HG03469 (cell line): ENCODE measurements around the gene ANXA8L1.
"Not testable (repeated sequence)": the region's sequence is repeated elsewhere in the genome, so short reads cannot be mapped to it uniquely, and the experiment has no call there.

Experiments used
- ATAC-seq: cut with Tn5 transposase; IDR thresholded peaks from one replicate; pipeline ENCODE4 v1.9.1; 2021; ENCODE audit warnings: mild to moderate bottlenecking, moderate library complexity, moderate number of reproducible peaks; ENCODE audit not compliant: unreplicated experiment

Gene ANXA8L1

GRCh38 chr10:46375406-46375805 lies at the start of gene ANXA8L1:
Gene ANXA8L1 (plus strand): TSS chr10:46375776. CDS start chr10:46375852, 76 bp downstream.
- not testable (repeated sequence) for ATAC-seq

- no peak for ATAC-seq
These were observed 49.5 kb upstream of the ANXA8L1 start for GRCh38 chr10:46326066-46326465.

DNA sequence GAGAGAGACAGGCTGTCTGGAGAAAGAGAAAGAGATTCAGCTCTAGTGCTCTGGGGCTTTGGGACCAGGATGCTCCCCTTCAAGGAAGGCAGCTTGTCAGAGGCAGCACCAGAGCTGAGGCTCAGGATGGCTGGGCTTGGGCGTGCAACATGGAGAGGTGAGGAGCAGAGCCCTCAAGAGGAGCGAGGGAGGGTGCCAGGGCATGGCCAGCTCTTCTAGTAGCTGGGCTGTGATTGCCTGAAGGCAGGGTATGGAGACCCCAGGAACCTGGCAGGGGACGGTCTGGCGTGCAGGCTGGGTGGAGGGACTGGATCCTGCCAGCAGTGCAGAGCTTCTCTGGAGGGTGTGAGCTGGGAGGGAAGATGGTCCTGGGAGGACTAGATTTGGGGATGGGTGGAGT lies 48.6 kb upstream of the ANXA8L1 start:
- ATAC-seq = no peak

DNA sequence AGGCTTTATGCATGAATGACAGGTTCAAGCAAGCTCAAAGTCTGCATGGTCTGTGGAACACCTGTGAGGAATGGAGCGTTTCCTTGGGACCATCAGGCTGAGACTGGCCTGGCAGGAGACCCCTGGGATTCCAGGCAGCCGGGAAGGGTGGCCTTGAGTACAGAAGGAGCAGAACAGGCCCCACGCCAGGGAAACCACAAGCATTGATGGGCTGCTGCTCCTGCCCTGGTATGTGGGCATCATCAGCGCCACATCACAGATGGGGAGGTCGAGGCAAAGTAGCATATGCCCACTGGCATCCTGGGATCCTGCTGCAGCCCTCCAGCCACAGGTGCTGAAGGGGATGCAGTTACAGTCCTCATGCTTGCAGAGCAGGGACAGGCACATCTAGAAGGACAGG lies 47.9 kb upstream of the ANXA8L1 start:
- ATAC-seq = no peak

- no peak for ATAC-seq
These were observed 46.5 kb upstream of the ANXA8L1 start for GRCh38 chr10:46328853-46329689.

GRCh38 chr10:46329690-46330016 lies 45.9 kb upstream of the ANXA8L1 start:
- no peak for ATAC-seq

- no peak for ATAC-seq
These were observed 44.7 kb upstream of the ANXA8L1 start for GRCh38 chr10:46330894-46331293.

- ATAC-seq = not testable (repeated sequence)
These were observed 10.1 kb upstream of the ANXA8L1 start for GRCh38 chr10:46365484-46365883.

DNA sequence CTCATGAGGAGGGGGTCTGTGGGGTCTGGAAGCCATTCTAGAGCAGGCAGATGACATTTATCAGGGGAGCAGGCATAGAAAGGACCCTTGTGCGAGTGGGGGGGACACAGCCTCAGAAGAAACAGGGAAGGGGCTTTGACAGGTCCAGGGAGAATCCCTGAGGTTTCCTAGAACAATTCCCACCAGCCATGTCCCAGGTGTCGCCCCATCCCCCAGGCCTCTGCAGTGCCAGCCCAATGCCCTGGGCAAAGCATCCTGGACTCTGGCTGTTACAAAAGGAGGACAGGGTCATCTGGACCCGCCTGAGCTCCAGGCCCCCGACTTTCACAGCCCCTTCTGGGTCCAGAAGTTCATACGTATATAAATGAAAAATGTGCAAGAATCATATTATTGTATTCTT lies 8.4 kb upstream of the ANXA8L1 start:
- ATAC-seq = not testable (repeated sequence)

DNA sequence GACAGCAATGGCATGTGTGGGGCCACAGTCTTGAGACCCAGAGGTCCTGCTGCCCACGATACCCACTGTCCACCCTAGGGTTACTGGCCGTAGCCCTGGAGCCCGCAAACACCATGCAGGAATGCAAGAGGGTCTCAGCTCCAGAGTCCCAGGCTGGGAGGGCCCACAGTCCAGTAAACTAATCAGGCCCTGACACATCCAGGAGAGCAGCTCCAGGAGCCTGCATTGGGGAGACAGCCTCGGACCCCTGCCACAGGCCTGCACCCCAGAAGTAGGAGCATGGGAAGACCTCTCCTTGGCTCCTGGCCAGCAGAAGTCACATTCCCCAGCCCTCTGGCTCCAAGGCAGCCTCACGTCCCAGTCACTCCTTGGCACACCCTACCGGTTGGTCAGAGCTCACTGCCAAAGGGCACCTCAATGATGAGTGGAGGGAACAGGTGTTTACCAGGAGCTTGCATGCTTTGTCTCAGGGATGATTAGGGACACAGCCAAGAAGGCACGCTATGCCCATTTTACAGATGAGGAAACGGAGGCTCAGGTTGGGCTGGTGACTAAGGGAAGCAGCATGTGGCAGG lies 7.8 kb upstream of the ANXA8L1 start:
- not testable (repeated sequence) for ATAC-seq

GRCh38 chr10:46368956-46369355 lies 6.6 kb upstream of the ANXA8L1 start:
- not testable (repeated sequence) for ATAC-seq

DNA sequence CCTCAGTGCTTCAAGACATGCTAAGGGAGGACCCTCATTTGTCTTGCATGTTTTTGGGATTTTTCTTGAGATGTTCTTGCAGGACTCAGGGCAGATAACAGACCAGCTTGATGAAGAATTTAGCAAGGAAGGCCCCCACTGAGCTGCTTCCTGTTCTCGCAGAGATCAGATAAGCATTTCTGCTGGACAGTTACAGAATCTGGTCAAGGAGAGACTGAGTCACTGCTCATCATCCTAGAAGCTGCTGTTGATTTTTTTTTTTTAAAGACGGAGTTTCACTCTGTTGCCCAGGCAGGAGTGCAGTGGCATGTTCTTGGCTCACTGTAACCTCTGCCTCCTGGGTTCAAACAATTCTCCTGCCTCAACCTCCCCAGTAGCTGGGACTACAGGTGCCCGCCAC lies 1.2 kb upstream of the ANXA8L1 start:
- not testable (repeated sequence) for ATAC-seq

GRCh38 chr10:46377022-46377421 lies 1.4 kb downstream of the ANXA8L1 start:
- not testable (repeated sequence) for ATAC-seq

- not testable (repeated sequence) for ATAC-seq
These were observed 2.1 kb downstream of the ANXA8L1 start for GRCh38 chr10:46377651-46378050.

DNA sequence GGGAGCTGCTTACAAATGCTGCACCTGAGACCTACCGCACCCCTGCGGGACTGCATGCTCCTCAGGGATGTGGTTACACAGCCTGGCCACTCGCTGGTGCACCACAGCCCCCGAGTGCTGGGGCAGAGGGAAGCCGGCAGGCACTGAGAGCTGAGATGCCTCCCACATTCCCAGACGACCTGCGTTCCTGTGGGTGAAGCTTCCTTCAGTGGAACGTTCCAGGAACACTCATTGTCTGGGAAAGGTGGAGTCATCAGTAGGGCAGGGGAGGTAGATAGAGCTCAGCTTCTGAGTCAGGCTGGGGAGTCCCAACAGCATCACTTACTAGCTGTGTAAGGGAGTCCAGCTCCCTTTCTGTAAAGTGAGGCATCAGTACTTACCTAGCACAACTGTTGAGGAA lies 2.5 kb downstream of the ANXA8L1 start:
- ATAC-seq = not testable (repeated sequence)

- not testable (repeated sequence) for ATAC-seq
These were observed 3.8 kb downstream of the ANXA8L1 start for GRCh38 chr10:46379233-46379848.

DNA sequence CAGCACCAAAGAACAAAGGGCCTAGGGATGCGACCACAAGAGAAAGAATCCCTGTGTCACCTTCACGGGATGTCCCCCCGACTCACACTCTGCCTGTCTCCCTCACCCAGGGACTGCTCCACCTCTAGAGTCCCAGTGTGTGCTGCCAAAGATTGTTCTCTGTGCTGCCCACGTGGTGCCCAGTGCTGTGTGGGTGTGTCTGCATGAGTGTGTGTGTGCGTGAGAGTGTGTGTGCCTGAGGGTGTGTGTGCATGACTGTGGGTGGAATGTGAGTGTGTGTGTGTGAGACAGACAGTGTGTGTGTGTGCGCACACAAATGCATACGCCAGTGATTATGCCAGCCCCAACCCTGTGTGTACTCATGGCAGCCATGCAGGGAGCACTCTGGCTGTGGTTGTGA lies 10.3 kb downstream of the ANXA8L1 start:
- not testable (repeated sequence) for ATAC-seq

DNA sequence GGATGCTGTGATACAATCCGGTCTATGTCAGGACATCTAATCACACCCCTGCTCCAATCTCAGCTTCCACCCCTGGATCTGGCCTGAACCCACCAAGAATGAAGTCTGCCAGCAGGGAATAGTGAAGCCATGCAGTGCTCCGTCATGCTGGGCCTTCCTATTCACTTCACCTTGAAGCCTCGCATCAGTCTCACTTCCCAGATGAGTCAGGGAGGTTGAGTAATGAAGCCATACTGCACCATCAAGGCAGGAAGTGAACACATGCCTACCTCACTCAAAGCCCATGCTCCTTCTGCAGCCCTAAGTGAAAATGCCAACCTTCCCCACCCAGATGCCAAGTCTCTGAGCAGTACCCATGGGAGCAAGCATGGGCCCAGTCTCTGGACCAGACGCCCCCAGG lies 11.1 kb downstream of the ANXA8L1 start:
- peak; percentile 65 for ATAC-seq

- ATAC-seq = not testable (repeated sequence)
These were observed 11.8 kb downstream of the ANXA8L1 start for GRCh38 chr10:46387309-46387902.

GRCh38 chr10:46391422-46391821 lies 15.8 kb downstream of the ANXA8L1 start:
- not testable (repeated sequence) for ATAC-seq

DNA sequence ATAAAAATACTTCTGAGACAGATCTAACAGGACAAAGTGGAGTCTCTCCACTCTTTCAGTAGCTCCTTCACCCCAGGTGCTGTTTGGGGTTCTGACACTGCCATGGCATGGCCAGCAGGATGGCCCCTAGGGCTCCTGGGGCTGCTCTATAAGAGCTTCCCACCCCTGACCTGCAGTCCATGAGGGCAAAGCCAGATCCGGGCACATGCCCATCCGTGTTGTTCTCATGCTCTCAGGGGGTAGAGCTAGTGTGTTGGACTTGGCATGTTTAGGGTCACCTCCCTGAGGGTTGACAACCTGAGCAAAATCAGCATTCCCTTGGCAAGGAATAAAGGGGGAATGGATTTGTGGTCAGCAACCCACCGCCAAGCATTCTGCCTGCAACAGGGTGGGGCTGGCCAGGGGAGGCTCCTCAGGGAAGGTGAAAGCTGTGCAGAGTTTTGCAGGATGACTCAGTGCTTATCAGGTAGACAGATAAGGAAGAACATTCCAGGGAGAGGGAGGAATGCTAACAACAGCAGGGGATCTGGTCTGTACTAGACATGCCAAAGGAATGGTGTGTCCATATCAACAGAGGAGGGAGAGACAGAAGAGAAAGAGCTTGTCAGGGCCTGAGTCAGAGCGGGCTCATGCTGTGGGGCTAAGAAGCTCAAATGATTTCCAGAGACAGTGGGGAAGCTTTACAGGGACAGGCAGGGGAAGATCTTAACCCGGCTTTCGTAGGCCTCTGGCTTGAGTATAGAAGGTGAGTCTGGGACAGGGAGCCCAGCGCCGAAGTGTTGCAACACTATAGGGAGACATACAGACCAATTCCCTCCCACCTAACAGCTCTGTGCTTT lies 21.1 kb downstream of the ANXA8L1 start:
- not testable (repeated sequence) for ATAC-seq
